HG03354 (cell line): ENCODE measurements around the gene LCE4A.
"Not testable (repeated sequence)": the region's sequence is repeated elsewhere in the genome, so short reads cannot be mapped to it uniquely, and the experiment has no call there.

Experiments used
- ATAC-seq: cut with Tn5 transposase; IDR thresholded peaks from one replicate; pipeline ENCODE4 v1.9.1; 2021; ENCODE audit warnings: mild to moderate bottlenecking; ENCODE audit not compliant: unreplicated experiment, poor library complexity, severe bottlenecking

The LCE4A gene

GRCh38 chr1:152707860-152708259 is at the start of gene LCE4A:
Gene LCE4A, plus strand, starts transcription at chr1:152708160. Its CDS starts 916 bp downstream, at chr1:152709076.
- ATAC-seq = no peak

GRCh38 chr1:152658649-152659048 is 49.3 kb upstream of the LCE4A start:
- ATAC-seq = no peak

GRCh38 chr1:152663098-152663497 is 44.9 kb upstream of the LCE4A start, which contains the start of gene LCE2D:
Gene LCE2D, plus strand, starts transcription at chr1:152663380. Its CDS starts 726 bp downstream, at chr1:152664106.
- no peak for ATAC-seq

GRCh38 chr1:152666171-152666570 is 41.8 kb upstream of the LCE4A start:
- ATAC-seq = not testable (repeated sequence)

- no peak for ATAC-seq
These were observed 40.3 kb upstream of the LCE4A start for GRCh38 chr1:152667648-152668047.

- no peak for ATAC-seq
These were observed 34.9 kb upstream of the LCE4A start for GRCh38 chr1:152673016-152673415.

GRCh38 chr1:152674983-152675382 is 33.0 kb upstream of the LCE4A start, which contains the start of gene LCE2C:
Gene LCE2C, plus strand, starts transcription at chr1:152675279. Its CDS starts 737 bp downstream, at chr1:152676016.
- ATAC-seq = not testable (repeated sequence)

- no peak for ATAC-seq
These were observed 28.5 kb upstream of the LCE4A start for GRCh38 chr1:152679459-152679858.

- ATAC-seq = no peak
These were observed 26.3 kb upstream of the LCE4A start for GRCh38 chr1:152681616-152682015.

GRCh38 chr1:152683846-152684245 is 24.1 kb upstream of the LCE4A start:
- ATAC-seq = no peak

- ATAC-seq = not testable (repeated sequence)
These were observed 22.1 kb upstream of the LCE4A start, which contains the start of gene LCE2B for GRCh38 chr1:152685823-152686222. Gene LCE2B, plus strand, starts transcription at chr1:152686123. Its CDS starts 721 bp downstream, at chr1:152686844.

GRCh38 chr1:152697701-152698600 is 10.0 kb upstream of the LCE4A start, which contains the start of gene LCE2A:
Gene LCE2A, plus strand, starts transcription at chr1:152698345. Its CDS starts 557 bp downstream, at chr1:152698902.
- no peak for ATAC-seq

- ATAC-seq = no peak
These were observed 8.2 kb upstream of the LCE4A start for GRCh38 chr1:152699746-152700145.

- no peak for ATAC-seq
These were observed 10.3 kb downstream of the LCE4A start for GRCh38 chr1:152718238-152718637.

- ATAC-seq = no peak
These were observed 17.3 kb downstream of the LCE4A start for GRCh38 chr1:152725261-152725660.

GRCh38 chr1:152728986-152729385 is 21.0 kb downstream of the LCE4A start:
- ATAC-seq = no peak

- no peak for ATAC-seq
These were observed 27.7 kb downstream of the LCE4A start for GRCh38 chr1:152735648-152736047.

GRCh38 chr1:152737997-152738396 is 30.0 kb downstream of the LCE4A start:
- ATAC-seq = no peak

- no peak for ATAC-seq
These were observed 31.9 kb downstream of the LCE4A start for GRCh38 chr1:152739841-152740240.

- no peak for ATAC-seq
These were observed 33.7 kb downstream of the LCE4A start for GRCh38 chr1:152741656-152742055.
